K562 (cell line): ENCODE measurements around the gene TEX14. TPM values are rescaled to one million over a fixed set of nuclear protein-coding genes. Genes with fewer than 3 reads are reported as not detected.

Experiments used
- CBX1 ChIP-seq: sonication (generic); IDR thresholded peaks from 2 replicates; pipeline ENCODE4 v1.6.1; 2016; ENCODE audit warnings: antibody characterized with exemption, low read depth, mild to moderate bottlenecking
- CBX5 ChIP-seq: IDR thresholded peaks from 2 replicates; pipeline ENCODE4 v1.6.1; 2014; ENCODE audit warnings: low read depth, borderline replicate concordance
- EP300 ChIP-seq: IDR thresholded peaks from 2 replicates; pipeline ENCODE4 v1.6.1; 2012; ENCODE audit warnings: low read length, improper control_type of control experiment
- ETV5 ChIP-seq: sonication (generic); formaldehyde crosslinking; IDR thresholded peaks from 2 replicates; pipeline ENCODE4 v1.4.0; 2020; ENCODE audit warnings: low read depth, mild to moderate bottlenecking, missing genetic modification reagents
- GTF2F1 ChIP-seq: IDR thresholded peaks from 2 replicates; pipeline ENCODE4 v1.6.1; 2011; ENCODE audit warnings: low read depth, low read length, improper control_type of control experiment
- HDAC1 ChIP-seq, 2 experiments: fragments of 450-650 bp; IDR thresholded peaks; 2 replicates each; pipeline ENCODE4 v1.6.1; 2016 to 2017; ENCODE audit warnings: inconsistent platforms in 1 of 2, mild to moderate bottlenecking in 1 of 2, moderate library complexity in 1 of 2
- HMG20A ChIP-seq: fragments of 450-650 bp; formaldehyde crosslinking; conservative IDR thresholded peaks from 2 replicates; pipeline ENCODE4 v1.4.0; 2020; ENCODE audit warnings: mild to moderate bottlenecking, mixed read lengths
- HMG20B ChIP-seq: fragments of 250-450 bp; sonication (Bioruptor Pico); IDR thresholded peaks from 2 replicates; pipeline ENCODE4 v1.5.0; 2021; ENCODE audit warnings: mild to moderate bottlenecking
- IRF2 ChIP-seq: sonication (generic); formaldehyde crosslinking; IDR thresholded peaks from 2 replicates; pipeline ENCODE4 v1.8.1; 2022; ENCODE audit warnings: mild to moderate bottlenecking, missing genetic modification reagents
- KLF16 ChIP-seq: IDR thresholded peaks from 2 replicates; pipeline ENCODE4 v1.6.1; 2016; ENCODE audit warnings: antibody characterized with exemption
- KLF6 ChIP-seq: fragments of 250-450 bp; sonication (Bioruptor Pico); IDR thresholded peaks from 2 replicates; pipeline ENCODE4 v1.4.0; 2020; ENCODE audit warnings: mild to moderate bottlenecking, moderate library complexity, borderline replicate concordance
- MTA1 ChIP-seq: fragments of 450-650 bp; IDR thresholded peaks from 2 replicates; pipeline ENCODE4 v1.6.1; 2017; ENCODE audit warnings: borderline replicate concordance
- PML ChIP-seq: IDR thresholded peaks from 2 replicates; pipeline ENCODE4 v1.6.1; 2012; ENCODE audit warnings: low read length, inconsistent platforms
- SMAD1 ChIP-seq: fragments of 150-350 bp; IDR thresholded peaks from 2 replicates; pipeline ENCODE4 v1.6.1; 2014; ENCODE audit warnings: low read length, low read depth; ENCODE audit not compliant: partially characterized antibody
- SNRNP70 ChIP-seq: fragments of 200-400 bp; formaldehyde crosslinking; optimal IDR thresholded peaks from 2 replicates; pipeline ENCODE3; 2017; ENCODE audit warnings: low read depth, low read length
- TBP ChIP-seq: optimal IDR thresholded peaks from 2 replicates; pipeline ENCODE3; 2011; ENCODE audit warnings: low read depth, low read length, improper control_type of control experiment
- ZNF212 ChIP-seq: fragments of 450-650 bp; formaldehyde crosslinking; IDR thresholded peaks from 2 replicates; pipeline ENCODE4 v1.4.0; 2020; ENCODE audit warnings: mild to moderate bottlenecking
- ZNF224 ChIP-seq: sonication (generic); formaldehyde crosslinking; IDR thresholded peaks from 2 replicates; pipeline ENCODE4 v1.8.0; 2022; ENCODE audit warnings: mild to moderate bottlenecking, missing genetic modification reagents
- polyA plus RNA-seq, 8 experiments: library from polyadenylated mRNA; depleted of rRNA in 4 of 8; stranded (reverse) in 5 of 8; unstranded in 3 of 8; fragments of >200 nt; fragmentation: Nextera tagmentation in 2 of 8; fragmentation: Illumina TruSeq in 1 of 8; extraction: Ambion mirVana in 2 of 8; extraction: Trizol in 1 of 8; gene quantifications; 2 replicates each; pipeline versions ENCODE4 v1.2.1 to v1.2.3, GENCODE V29; 2011 to 2014; ENCODE audit warnings: inconsistent platforms in 1 of 8, missing spikeins in 1 of 8
- total RNA-seq, 7 experiments: library from RNA; depleted of rRNA in 6 of 7; stranded (reverse); fragments of >200 nt in 6 of 7; fragmentation: Illumina TruSeq in 2 of 7; extraction: Trizol in 2 of 7; gene quantifications; 2 replicates each; pipeline versions ENCODE4 v1.2.1 to v1.2.3, GENCODE V29; 2011 to 2021; ENCODE audit warnings: low replicate concordance in 1 of 7
- TF ChIP-seq, protein P1 (sequence below): sonication (generic); formaldehyde crosslinking; IDR thresholded peaks from 2 replicates; pipeline ENCODE4 v1.8.0; 2022; ENCODE audit warnings: mild to moderate bottlenecking, missing genetic modification reagents
- TF ChIP-seq, protein P2 (sequence below): fragments of 150-350 bp; conservative IDR thresholded peaks from 2 replicates; pipeline ENCODE4 v1.6.1; 2014; ENCODE audit warnings: low read length
- TF ChIP-seq, protein P3 (sequence below): fragments of 450-650 bp; IDR thresholded peaks from 2 replicates; pipeline ENCODE4 v1.6.1; 2016; ENCODE audit warnings: low read depth, mild to moderate bottlenecking, moderate library complexity
- TF ChIP-seq, protein P4 (sequence below): fragments of 250-450 bp; sonication (Bioruptor Pico); IDR thresholded peaks from 2 replicates; pipeline ENCODE4 v1.9.0; 2021; ENCODE audit warnings: mild to moderate bottlenecking

TEX14 gene
- total and polyA plus RNA-seq, 9 of the 15 experiments (the other 6 are each of a cell fraction or from before 2014, with no cell fraction given), result 0.05 to 0.12 (median 0.09) TPM; not detected in 1

DNA sequence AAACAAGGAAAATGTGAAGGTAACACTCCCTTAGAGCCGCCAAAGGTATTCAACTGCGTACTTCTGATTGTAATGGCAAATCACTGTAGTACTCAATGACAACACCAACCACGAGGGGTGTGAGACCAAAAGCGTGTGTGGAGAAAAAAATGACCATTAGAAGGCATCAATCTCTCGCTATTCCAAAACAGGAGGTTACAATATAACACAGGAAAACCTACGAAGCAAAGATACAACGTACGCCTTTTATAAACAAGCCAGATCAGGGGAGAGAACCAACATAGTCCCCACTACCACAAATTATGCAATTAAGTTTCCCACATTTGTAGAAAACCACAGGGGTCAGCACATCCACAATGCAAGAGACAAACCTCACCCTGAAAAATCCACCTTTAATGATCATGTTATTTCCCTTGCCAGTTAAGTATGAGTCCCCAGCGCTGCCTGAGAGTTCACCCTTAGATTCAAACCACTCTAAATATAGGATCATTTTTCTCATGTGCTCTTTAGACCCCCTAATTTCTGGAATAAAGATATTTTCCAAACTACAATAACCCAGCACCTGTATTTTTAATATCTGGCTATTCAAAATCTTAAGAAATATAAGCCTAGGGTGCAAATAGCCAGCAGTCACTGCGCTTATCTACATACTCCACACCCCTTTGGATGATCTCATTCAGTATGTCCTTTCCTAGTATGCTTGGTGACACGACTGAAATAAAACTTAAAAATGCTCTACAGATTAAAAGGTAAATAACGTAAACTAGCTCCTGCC is 12.4 kb downstream of the TEX14 start (continued):
- TF ChIP-seq, protein P1, sequence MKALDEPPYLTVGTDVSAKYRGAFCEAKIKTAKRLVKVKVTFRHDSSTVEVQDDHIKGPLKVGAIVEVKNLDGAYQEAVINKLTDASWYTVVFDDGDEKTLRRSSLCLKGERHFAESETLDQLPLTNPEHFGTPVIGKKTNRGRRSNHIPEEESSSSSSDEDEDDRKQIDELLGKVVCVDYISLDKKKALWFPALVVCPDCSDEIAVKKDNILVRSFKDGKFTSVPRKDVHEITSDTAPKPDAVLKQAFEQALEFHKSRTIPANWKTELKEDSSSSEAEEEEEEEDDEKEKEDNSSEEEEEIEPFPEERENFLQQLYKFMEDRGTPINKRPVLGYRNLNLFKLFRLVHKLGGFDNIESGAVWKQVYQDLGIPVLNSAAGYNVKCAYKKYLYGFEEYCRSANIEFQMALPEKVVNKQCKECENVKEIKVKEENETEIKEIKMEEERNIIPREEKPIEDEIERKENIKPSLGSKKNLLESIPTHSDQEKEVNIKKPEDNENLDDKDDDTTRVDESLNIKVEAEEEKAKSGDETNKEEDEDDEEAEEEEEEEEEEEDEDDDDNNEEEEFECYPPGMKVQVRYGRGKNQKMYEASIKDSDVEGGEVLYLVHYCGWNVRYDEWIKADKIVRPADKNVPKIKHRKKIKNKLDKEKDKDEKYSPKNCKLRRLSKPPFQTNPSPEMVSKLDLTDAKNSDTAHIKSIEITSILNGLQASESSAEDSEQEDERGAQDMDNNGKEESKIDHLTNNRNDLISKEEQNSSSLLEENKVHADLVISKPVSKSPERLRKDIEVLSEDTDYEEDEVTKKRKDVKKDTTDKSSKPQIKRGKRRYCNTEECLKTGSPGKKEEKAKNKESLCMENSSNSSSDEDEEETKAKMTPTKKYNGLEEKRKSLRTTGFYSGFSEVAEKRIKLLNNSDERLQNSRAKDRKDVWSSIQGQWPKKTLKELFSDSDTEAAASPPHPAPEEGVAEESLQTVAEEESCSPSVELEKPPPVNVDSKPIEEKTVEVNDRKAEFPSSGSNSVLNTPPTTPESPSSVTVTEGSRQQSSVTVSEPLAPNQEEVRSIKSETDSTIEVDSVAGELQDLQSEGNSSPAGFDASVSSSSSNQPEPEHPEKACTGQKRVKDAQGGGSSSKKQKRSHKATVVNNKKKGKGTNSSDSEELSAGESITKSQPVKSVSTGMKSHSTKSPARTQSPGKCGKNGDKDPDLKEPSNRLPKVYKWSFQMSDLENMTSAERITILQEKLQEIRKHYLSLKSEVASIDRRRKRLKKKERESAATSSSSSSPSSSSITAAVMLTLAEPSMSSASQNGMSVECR (CRISPR knock-in tag), result 0 out of 2 replicates have a peak, but pooled peaks have one; percentile 32
- TF ChIP-seq EP300 (peak; percentile 84), IRF2 (CRISPR knock-in tag) (no peak; the same call in 1 of the 2 replicates), CBX1 (peak; percentile 100), SMAD1 (peak; percentile 100), MTA1 (peak; percentile 75; the same call in 1 of the 2 replicates), SNRNP70 (peak; percentile 86), TBP (no peak), KLF6 (peak; percentile 94), KLF16 (peak; percentile 62), GTF2F1 (peak; percentile 100), PML (peak; percentile 100), CBX5 (no peak), ZNF212 (CRISPR knock-in tag) (peak; percentile 100), HMG20B (CRISPR knock-in tag) (peak; percentile 100), ZNF224 (CRISPR knock-in tag) (no peak), HDAC1 (IDR thresholded peaks at IDR 0.05) (peak; percentile 83 to 88), ETV5 (CRISPR knock-in tag) (no peak; the same call in 1 of the 2 replicates), HMG20A (CRISPR knock-in tag) (peak; percentile 97)
- TF ChIP-seq, protein P2, sequence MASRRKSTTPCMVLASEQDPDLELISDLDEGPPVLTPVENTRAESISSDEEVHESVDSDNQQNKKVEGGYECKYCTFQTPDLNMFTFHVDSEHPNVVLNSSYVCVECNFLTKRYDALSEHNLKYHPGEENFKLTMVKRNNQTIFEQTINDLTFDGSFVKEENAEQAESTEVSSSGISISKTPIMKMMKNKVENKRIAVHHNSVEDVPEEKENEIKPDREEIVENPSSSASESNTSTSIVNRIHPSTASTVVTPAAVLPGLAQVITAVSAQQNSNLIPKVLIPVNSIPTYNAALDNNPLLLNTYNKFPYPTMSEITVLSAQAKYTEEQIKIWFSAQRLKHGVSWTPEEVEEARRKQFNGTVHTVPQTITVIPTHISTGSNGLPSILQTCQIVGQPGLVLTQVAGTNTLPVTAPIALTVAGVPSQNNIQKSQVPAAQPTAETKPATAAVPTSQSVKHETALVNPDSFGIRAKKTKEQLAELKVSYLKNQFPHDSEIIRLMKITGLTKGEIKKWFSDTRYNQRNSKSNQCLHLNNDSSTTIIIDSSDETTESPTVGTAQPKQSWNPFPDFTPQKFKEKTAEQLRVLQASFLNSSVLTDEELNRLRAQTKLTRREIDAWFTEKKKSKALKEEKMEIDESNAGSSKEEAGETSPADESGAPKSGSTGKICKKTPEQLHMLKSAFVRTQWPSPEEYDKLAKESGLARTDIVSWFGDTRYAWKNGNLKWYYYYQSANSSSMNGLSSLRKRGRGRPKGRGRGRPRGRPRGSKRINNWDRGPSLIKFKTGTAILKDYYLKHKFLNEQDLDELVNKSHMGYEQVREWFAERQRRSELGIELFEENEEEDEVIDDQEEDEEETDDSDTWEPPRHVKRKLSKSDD, result peak; percentile 95
- TF ChIP-seq, protein P3, sequence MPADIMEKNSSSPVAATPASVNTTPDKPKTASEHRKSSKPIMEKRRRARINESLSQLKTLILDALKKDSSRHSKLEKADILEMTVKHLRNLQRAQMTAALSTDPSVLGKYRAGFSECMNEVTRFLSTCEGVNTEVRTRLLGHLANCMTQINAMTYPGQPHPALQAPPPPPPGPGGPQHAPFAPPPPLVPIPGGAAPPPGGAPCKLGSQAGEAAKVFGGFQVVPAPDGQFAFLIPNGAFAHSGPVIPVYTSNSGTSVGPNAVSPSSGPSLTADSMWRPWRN, result peak; percentile 68
- TF ChIP-seq, protein P4, sequence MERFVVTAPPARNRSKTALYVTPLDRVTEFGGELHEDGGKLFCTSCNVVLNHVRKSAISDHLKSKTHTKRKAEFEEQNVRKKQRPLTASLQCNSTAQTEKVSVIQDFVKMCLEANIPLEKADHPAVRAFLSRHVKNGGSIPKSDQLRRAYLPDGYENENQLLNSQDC (CRISPR knock-in tag), result peak; percentile 100
